HCT116 (cell line): ENCODE measurements around the gene ATAD2B.

ENCODE experiments used
- EZH2 ChIP-seq: fragments of 200-600 bp; sonication (generic); IDR thresholded peaks from 2 replicates; pipeline ENCODE4 v1.6.1; 2017; ENCODE audit warnings: antibody characterized with exemption, mixed run types
- RAD21 ChIP-seq: IDR thresholded peaks from 2 replicates; pipeline ENCODE4 v1.6.1; 2012; ENCODE audit warnings: low read depth, mild to moderate bottlenecking
- ZFX ChIP-seq: fragments of 450-650 bp; IDR thresholded peaks from 2 replicates; pipeline ENCODE4 v1.6.1; 2017
- TF ChIP-seq, protein P1 (sequence below), 3 experiments: fragments of 200-600 bp in 1 of 3; sonication (generic) in 1 of 3; IDR thresholded peaks in 2 of 3; conservative IDR thresholded peaks in 1 of 3; 2 replicates each; pipeline ENCODE4 v1.5.1; 2012 to 2017; ENCODE audit warnings: low read depth in 2 of 3, low read length in 2 of 3, antibody characterized with exemption in 1 of 3, borderline replicate concordance in 1 of 3, control low read depth in 1 of 3, mild to moderate bottlenecking in 1 of 3, mixed read lengths in 1 of 3, mixed run types in 1 of 3, moderate library complexity in 1 of 3; ENCODE audit not compliant: insufficient read depth in 1 of 3

- no peak for TF ChIP-seq ZFX
- TF ChIP-seq, protein P1, sequence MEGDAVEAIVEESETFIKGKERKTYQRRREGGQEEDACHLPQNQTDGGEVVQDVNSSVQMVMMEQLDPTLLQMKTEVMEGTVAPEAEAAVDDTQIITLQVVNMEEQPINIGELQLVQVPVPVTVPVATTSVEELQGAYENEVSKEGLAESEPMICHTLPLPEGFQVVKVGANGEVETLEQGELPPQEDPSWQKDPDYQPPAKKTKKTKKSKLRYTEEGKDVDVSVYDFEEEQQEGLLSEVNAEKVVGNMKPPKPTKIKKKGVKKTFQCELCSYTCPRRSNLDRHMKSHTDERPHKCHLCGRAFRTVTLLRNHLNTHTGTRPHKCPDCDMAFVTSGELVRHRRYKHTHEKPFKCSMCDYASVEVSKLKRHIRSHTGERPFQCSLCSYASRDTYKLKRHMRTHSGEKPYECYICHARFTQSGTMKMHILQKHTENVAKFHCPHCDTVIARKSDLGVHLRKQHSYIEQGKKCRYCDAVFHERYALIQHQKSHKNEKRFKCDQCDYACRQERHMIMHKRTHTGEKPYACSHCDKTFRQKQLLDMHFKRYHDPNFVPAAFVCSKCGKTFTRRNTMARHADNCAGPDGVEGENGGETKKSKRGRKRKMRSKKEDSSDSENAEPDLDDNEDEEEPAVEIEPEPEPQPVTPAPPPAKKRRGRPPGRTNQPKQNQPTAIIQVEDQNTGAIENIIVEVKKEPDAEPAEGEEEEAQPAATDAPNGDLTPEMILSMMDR (IDR thresholded peaks at IDR 0.05 in 2 of 3, conservative IDR thresholded peaks at IDR 0.05 in 1 of 3; ENCODE audit: borderline replicate concordance in 1 of 3, insufficient read depth in 1 of 3, low read depth in 2 of 3, low read length in 2 of 3), result no peak
- no peak for TF ChIP-seq EZH2
- TF ChIP-seq RAD21, result no peak
Observed at GRCh38 chr2:23954325-23955014, 27.5 kb upstream of the ATAD2B start.
